ENCODE measurements around the gene HPS1.

DNA sequence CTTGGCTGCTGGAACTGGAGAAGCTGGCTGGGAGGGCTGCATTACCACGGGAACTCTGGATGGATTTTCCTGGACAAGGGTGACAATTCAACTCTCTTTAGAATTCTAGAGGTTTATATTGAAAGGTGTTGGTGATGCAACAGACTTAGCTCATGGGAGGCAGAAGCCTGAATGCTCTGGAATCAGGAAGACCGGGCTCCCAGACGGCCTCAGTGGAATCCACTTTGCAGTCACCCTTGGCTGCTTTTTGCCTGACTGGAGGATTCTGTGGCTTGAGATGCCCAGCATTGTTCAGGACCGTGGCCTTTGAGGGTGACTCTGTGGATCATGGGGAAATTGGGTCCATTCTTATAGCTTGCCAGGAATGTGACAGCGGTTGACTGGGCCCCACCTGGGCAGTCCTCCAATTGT, 64.0 kb downstream of the HPS1 start:
- TF ChIP-seq CTCF (IDR thresholded peaks at IDR 0.05) (no peak), POLR2A (IDR thresholded peaks at IDR 0.05) (no peak)

All from heart left ventricle (tissue), 13 donors.